Measurements from ENCODE around the gene NR5A1. TPM values are rescaled to one million over a fixed set of nuclear protein-coding genes. Genes with fewer than 3 reads are reported as not detected.

NR5A1 gene
- total RNA-seq, 1 donor from 2014 or later: not detected

DNA sequence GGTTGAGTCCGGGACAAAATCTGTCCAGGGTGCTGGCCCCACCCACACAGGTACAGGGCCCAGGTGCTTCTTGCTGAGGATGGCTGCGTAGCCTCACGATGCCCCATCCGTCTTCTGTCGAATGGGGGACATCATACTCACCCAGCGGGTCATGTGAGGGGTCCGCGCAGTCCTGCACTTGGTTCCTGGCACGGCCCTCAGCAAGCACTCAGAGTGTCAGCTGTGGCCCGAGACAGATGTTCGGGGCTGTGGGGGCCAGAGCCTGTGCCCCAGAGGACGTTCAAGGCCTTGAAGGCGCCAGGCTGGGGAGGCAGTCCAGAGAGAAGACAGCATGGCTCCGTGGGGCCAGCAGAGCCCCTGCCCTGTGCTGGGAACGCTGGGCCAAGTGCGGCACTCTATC lies 27.8 kb downstream of the NR5A1 start:
- DNase-seq (ENCODE audit: low read depth): no peak
- Histone ChIP-seq H3K36me3 (ENCODE audit: control insufficient read depth, insufficient read depth, low read length) (no peaks in the 10 kb centered on the region), H3K4me3 (ENCODE audit: low read depth, low read length) (no peak overlapping the region), H3K27me3 (ENCODE audit: control insufficient read depth, insufficient read depth, low read length) (peaks cover 20% of the 10 kb centered on the region)
- FAIRE-seq: no peak
- TF ChIP-seq, protein P1, sequence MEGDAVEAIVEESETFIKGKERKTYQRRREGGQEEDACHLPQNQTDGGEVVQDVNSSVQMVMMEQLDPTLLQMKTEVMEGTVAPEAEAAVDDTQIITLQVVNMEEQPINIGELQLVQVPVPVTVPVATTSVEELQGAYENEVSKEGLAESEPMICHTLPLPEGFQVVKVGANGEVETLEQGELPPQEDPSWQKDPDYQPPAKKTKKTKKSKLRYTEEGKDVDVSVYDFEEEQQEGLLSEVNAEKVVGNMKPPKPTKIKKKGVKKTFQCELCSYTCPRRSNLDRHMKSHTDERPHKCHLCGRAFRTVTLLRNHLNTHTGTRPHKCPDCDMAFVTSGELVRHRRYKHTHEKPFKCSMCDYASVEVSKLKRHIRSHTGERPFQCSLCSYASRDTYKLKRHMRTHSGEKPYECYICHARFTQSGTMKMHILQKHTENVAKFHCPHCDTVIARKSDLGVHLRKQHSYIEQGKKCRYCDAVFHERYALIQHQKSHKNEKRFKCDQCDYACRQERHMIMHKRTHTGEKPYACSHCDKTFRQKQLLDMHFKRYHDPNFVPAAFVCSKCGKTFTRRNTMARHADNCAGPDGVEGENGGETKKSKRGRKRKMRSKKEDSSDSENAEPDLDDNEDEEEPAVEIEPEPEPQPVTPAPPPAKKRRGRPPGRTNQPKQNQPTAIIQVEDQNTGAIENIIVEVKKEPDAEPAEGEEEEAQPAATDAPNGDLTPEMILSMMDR (IDR thresholded peaks at IDR 0.05; ENCODE audit: insufficient read depth, low read length, severe bottlenecking): no peak

DNA sequence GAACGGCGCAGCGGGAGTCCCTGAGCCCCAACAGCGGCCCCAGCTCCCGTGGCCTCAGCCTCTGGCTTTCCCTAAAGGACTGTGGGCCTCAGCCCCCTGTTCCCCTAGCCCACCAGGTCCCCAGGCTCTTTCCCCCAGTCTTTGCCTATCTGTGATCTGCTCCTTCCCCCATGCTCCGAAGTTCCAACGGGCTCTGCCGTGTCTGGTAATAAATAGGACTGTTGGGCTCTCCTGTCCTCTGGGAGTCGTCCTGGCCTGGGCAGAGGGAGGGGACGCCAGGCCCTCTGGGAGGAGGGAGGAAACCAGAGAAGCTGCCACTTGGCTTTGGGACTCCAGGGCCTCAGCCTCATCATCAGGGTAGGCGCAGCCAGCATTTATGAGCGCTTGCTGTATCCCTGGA lies 28.8 kb downstream of the NR5A1 start:
- Histone ChIP-seq H3K36me3 (ENCODE audit: control insufficient read depth, insufficient read depth, low read length) (no peaks in the 10 kb centered on the region), H3K27me3 (ENCODE audit: control insufficient read depth, insufficient read depth, low read length) (peaks cover 20% of the 10 kb centered on the region)
- no peak for FAIRE-seq

DNA sequence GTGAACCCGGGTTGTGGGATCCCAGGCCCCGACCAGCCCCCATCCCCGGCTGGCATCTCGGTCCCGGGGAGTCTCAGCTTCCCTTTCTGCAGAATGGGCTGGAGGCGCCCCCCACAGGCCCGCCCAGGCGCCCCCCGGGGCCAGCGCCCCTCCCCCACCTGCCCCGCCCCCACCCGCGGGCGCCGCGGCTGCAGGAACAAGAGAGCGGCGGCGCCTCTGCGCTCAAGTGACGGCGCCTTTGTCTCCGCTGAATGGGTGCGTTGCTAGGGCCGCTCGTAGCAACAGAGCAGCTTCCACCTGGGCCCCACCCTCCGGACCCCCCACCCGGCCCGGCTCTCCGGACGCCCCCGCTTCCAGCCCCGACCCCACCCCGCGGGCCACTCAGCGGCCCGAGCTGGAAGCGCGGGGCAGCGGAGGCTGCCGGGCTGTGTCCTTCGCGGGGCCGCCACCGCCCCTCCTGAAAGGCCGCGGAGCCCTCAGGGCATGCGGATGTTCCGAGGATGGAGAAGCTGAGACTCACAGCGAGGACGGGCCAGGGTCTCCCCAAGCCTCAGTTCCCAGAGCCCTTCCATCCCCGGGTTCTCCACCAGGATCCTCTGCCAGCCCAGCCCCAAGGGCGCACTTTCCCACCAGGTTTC lies 29.4 kb downstream of the NR5A1 start:
- TF ChIP-seq, protein P1 (IDR thresholded peaks at IDR 0.05; ENCODE audit: insufficient read depth, low read length, severe bottlenecking): no peak
- no peak for FAIRE-seq
- DNase-seq (ENCODE audit: low read depth): no peak
- H3K36me3 ChIP-seq (ENCODE audit: control insufficient read depth, insufficient read depth, low read length): no peaks in the 10 kb centered on the region
- H3K27me3 ChIP-seq (ENCODE audit: control insufficient read depth, insufficient read depth, low read length): peaks cover 21% of the 10 kb centered on the region
- H3K4me3 ChIP-seq (ENCODE audit: low read depth, low read length): no peak overlapping the region

More for the DNA sequence above, 28.8 kb downstream of the NR5A1 start:
- H3K4me3 ChIP-seq (ENCODE audit: low read depth, low read length): no peak overlapping the region
- TF ChIP-seq, protein P1 (IDR thresholded peaks at IDR 0.05; ENCODE audit: insufficient read depth, low read length, severe bottlenecking): no peak
- no peak for DNase-seq (ENCODE audit: low read depth)

DNA sequence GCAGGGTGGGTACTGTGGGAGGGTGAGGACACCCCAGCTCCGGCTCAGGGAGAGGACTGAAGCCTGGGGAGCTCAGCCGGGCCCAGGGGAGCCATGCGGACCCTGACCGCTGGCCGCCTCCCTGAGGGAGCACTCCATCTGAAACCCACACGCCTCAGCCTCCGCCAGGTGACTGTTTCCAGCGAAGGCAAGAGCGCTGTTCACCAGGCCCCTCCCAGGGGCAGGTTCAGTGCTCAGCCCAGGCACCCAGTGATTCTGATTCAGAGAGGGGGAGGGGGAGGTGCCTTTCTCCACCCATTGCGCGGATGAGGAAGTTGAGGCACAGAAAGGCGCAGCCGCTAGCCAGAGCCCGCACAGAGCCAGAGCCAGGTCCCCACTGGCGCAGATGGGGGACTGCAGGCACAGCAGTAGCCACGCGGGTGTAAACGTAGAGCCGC lies 30.0 kb downstream of the NR5A1 start:
- H3K27me3 ChIP-seq (ENCODE audit: control insufficient read depth, insufficient read depth, low read length): peaks cover 22% of the 10 kb centered on the region
- FAIRE-seq (no peak), DNase-seq (ENCODE audit: low read depth) (no peak)
- H3K36me3 ChIP-seq (ENCODE audit: control insufficient read depth, insufficient read depth, low read length): no peaks in the 10 kb centered on the region
- TF ChIP-seq, protein P1 (IDR thresholded peaks at IDR 0.05; ENCODE audit: insufficient read depth, low read length, severe bottlenecking): no peak
- H3K4me3 ChIP-seq (ENCODE audit: low read depth, low read length): no peak overlapping the region

DNA sequence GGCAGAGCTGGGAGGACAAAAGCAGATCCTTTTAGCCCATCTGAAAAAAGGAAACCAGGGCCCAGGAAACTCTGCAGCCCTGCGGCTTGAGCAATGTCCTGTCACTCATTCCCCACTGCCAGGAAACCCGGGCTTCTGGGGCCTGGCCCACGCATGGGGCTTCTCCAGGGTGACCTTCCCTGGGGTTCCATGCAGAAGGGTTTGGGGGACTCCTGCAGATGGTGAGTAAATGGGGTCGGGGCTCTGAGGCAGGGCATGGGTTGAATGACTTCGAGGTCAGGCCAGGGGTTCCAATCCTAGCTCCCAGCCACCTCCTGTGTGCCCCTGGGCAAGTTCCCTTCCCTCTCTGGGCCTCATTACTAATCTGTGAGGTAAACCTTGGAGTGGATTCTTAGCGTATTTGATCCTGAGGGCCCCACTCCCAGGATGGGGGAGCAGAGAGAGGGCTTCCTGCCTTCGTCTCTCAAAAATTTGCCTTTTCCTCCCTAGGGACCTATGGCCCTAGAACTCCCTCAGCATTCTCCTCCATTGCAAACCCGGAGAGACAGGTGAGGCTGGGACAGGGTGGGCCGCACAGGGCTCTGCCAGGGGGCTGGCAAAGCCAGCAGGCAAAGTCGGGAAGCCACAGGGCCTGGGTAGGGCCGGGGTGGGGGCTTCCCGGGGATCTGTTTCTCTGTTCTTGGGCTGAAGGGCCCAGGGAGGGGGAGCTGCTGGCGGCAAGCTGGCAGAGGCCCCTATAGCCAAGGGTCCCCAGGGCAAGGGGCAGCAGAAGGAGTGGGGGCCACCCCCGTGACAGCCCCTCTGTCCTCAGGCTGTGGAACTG lies 31.1 kb downstream of the NR5A1 start:
- H3K36me3 ChIP-seq (ENCODE audit: control insufficient read depth, insufficient read depth, low read length): no peaks in the 10 kb centered on the region
- no peak overlapping the region for H3K4me3 ChIP-seq (ENCODE audit: low read depth, low read length)
- DNase-seq (ENCODE audit: low read depth) (no peak), FAIRE-seq (no peak)
- peaks cover 20% of the 10 kb centered on the region for H3K27me3 ChIP-seq (ENCODE audit: control insufficient read depth, insufficient read depth, low read length)
- TF ChIP-seq, protein P1 (IDR thresholded peaks at IDR 0.05; ENCODE audit: insufficient read depth, low read length, severe bottlenecking): no peak
